HCT116 (cell line): ENCODE results near the gene UQCR11. TPM values are rescaled to one million over a fixed set of nuclear protein-coding genes. Genes with fewer than 3 reads are reported as not detected.

Experiments
- ATAC-seq: fragments of 200-7000 bp; cut with Tn5 transposase; 2 replicates; pipeline ENCODE4 v1.9.1; 2020; ENCODE audit warnings: mild to moderate bottlenecking, moderate library complexity
- BruUV-seq: library from RNA; stranded (reverse); fragments of 400-500 nt; replicated peaks from 2 replicates; lab custom pipeline; 2021; lab: Mats Ljungman, UMichigan
- CTCF ChIA-PET: fragments of 300-600 bp; sonication (Branson Sonifier 250); formaldehyde crosslinking; loops from one replicate; lab custom pipeline; 2021; ENCODE audit warnings: antibody characterized with exemption; lab: Charles Lee
- POLR2A ChIA-PET: fragments of 300-600, 350-600 bp; sonication (Branson Sonifier 250); formaldehyde crosslinking; loops from one replicate; lab custom pipeline; 2021; ENCODE audit warnings: antibody characterized with exemption; lab: Charles Lee
- RAD21 ChIA-PET, 2 experiments: fragments of 300-600 bp; sonication (Branson Sonifier 250); formaldehyde crosslinking; loops; one replicate each; lab custom pipeline; 2023; ENCODE audit warnings: low total read pairs in 2 of 2; ENCODE audit not compliant: uncharacterized antibody in 2 of 2, unreplicated experiment in 2 of 2, low non-redundant PET in 1 of 2; lab: Charles Lee
- DNase-seq: peaks from one replicate; pipeline ENCODE4 v3.0.0-alpha.2; 2010; ENCODE audit warnings: low read depth, low spot score
- H2AFZ ChIP-seq: fragments of 200-600 bp; shearing (Covaris generic), sonication (generic); 2 replicates; pipeline ENCODE4 v1.6.1; 2017; ENCODE audit warnings: low read depth, mixed run types, mixed read lengths, antibody characterized with exemption, low read length; ENCODE audit not compliant: poor library complexity, severe bottlenecking
- H3K27ac ChIP-seq: 2 replicates; pipeline ENCODE4 v1.5.1; 2012; ENCODE audit warnings: low read depth, low read length
- H3K27me3 ChIP-seq: fragments of 200-600 bp; sonication (generic); 2 replicates; pipeline ENCODE4 v1.6.1; 2016; ENCODE audit warnings: mixed run types, low read length, mixed read lengths; ENCODE audit not compliant: insufficient read depth
- H3K36me3 ChIP-seq, 2 experiments: fragments of 200-500 bp in 1 of 2; fragments of 200-600 bp in 1 of 2; sonication (Bioruptor generic) in 1 of 2; sonication (generic) in 1 of 2; 2 replicates each; pipeline versions ENCODE4 v1.5.1 to v1.6.1; 2014 to 2016; ENCODE audit warnings: low read length in 2 of 2, inconsistent platforms in 1 of 2, mixed read lengths in 1 of 2, mixed run types in 1 of 2; ENCODE audit not compliant: insufficient read depth in 2 of 2, control insufficient read depth in 1 of 2
- H3K4me1 ChIP-seq, 2 experiments: fragments of 200-600 bp in 1 of 2; sonication (generic) in 1 of 2; 2 replicates each; pipeline versions ENCODE4 v1.5.1 to v1.6.1; 2012 to 2017; ENCODE audit warnings: low read length in 2 of 2, inconsistent platforms in 1 of 2, mild to moderate bottlenecking in 1 of 2, mixed read lengths in 1 of 2, mixed run types in 1 of 2, moderate library complexity in 1 of 2; ENCODE audit not compliant: insufficient read depth in 2 of 2, control insufficient read depth in 1 of 2
- H3K4me2 ChIP-seq: fragments of 200-600 bp; sonication (generic); 2 replicates; pipeline ENCODE4 v1.6.1; 2017; ENCODE audit warnings: mixed run types, low read length, mixed read lengths
- H3K4me3 ChIP-seq, 2 experiments: fragments of 200-600 bp in 1 of 2; sonication (generic) in 1 of 2; replicated peaks in 1 of 2; 2 replicates each; pipeline ENCODE4 v1.5.1; 2011 to 2016; ENCODE audit warnings: low read length in 2 of 2, control low read depth in 1 of 2, low read depth in 1 of 2, mild to moderate bottlenecking in 1 of 2, mixed read lengths in 1 of 2, mixed run types in 1 of 2
- H3K79me2 ChIP-seq: fragments of 200-600 bp; sonication (generic); 2 replicates; pipeline ENCODE4 v1.6.1; 2017; ENCODE audit warnings: mild to moderate bottlenecking, mixed run types, low read length, moderate library complexity, mixed read lengths; ENCODE audit not compliant: insufficient read depth
- H3K9ac ChIP-seq: fragments of 200-600 bp; sonication (generic); 2 replicates; pipeline ENCODE4 v1.6.1; 2016; ENCODE audit warnings: low read length, mixed read lengths
- H3K9me2 ChIP-seq: fragments of 200-600 bp; sonication (generic), shearing (Covaris generic); 2 replicates; pipeline ENCODE4 v1.6.1; 2017; ENCODE audit warnings: mixed run types, mild to moderate bottlenecking, moderate library complexity; ENCODE audit not compliant: insufficient read depth
- H3K9me3 ChIP-seq, 2 experiments: fragments of 200-500 bp in 1 of 2; fragments of 200-600 bp in 1 of 2; sonication (Bioruptor generic) in 1 of 2; sonication (generic) in 1 of 2; 2 replicates each; pipeline ENCODE4 v1.6.1; 2014 to 2017; ENCODE audit warnings: low read length in 2 of 2, mixed read lengths in 2 of 2, inconsistent platforms in 1 of 2, low read depth in 1 of 2, mild to moderate bottlenecking in 1 of 2, mixed run types in 1 of 2, moderate library complexity in 1 of 2; ENCODE audit not compliant: control insufficient read depth in 1 of 2, insufficient read depth in 1 of 2
- H4K20me1 ChIP-seq: fragments of 200-600 bp; sonication (generic), shearing (Covaris generic); 2 replicates; pipeline ENCODE4 v1.6.1; 2017; ENCODE audit warnings: mixed run types, mild to moderate bottlenecking, moderate library complexity; ENCODE audit not compliant: insufficient read depth
- ATF3 ChIP-seq: IDR thresholded peaks from 2 replicates; pipeline ENCODE4 v1.6.1; 2012
- CBX3 ChIP-seq: IDR thresholded peaks from 2 replicates; pipeline ENCODE4 v1.6.1; 2012; ENCODE audit warnings: low read depth
- CTCF ChIP-seq, 3 experiments: fragments of 200-600 bp in 1 of 3; sonication (generic) in 1 of 3; IDR thresholded peaks in 2 of 3; conservative IDR thresholded peaks in 1 of 3; 2 replicates each; pipeline ENCODE4 v1.5.1; 2012 to 2017; ENCODE audit warnings: low read depth in 2 of 3, low read length in 2 of 3, antibody characterized with exemption in 1 of 3, borderline replicate concordance in 1 of 3, control low read depth in 1 of 3, mild to moderate bottlenecking in 1 of 3, mixed read lengths in 1 of 3, mixed run types in 1 of 3, moderate library complexity in 1 of 3; ENCODE audit not compliant: insufficient read depth in 1 of 3
- ELF1 ChIP-seq: IDR thresholded peaks from 2 replicates; pipeline ENCODE4 v1.6.1; 2012; ENCODE audit warnings: low read depth, borderline replicate concordance
- EZH2 ChIP-seq: fragments of 200-600 bp; sonication (generic); IDR thresholded peaks from 2 replicates; pipeline ENCODE4 v1.6.1; 2017; ENCODE audit warnings: antibody characterized with exemption, mixed run types
- FOSL1 ChIP-seq: IDR thresholded peaks from 2 replicates; pipeline ENCODE4 v1.6.1; 2012; ENCODE audit warnings: low read depth
- JUND ChIP-seq: IDR thresholded peaks from 2 replicates; pipeline ENCODE4 v1.6.1; 2012
- MAX ChIP-seq: IDR thresholded peaks from 2 replicates; pipeline ENCODE4 v1.6.1; 2012
- POLR2A ChIP-seq: IDR thresholded peaks from 2 replicates; pipeline ENCODE4 v1.7.0; 2011; ENCODE audit warnings: borderline replicate concordance; ENCODE audit not compliant: insufficient read depth, insufficient read length; ENCODE audit errors: extremely low read depth
- POLR2AphosphoS5 ChIP-seq: IDR thresholded peaks from 2 replicates; pipeline ENCODE4 v1.6.1; 2011; ENCODE audit warnings: mild to moderate bottlenecking, low read depth, low read length, moderate library complexity
- RAD21 ChIP-seq: IDR thresholded peaks from 2 replicates; pipeline ENCODE4 v1.6.1; 2012; ENCODE audit warnings: low read depth, mild to moderate bottlenecking
- SIN3A ChIP-seq: IDR thresholded peaks from 2 replicates; pipeline ENCODE4 v1.6.1; 2012; ENCODE audit warnings: low read depth
- SRF ChIP-seq: IDR thresholded peaks from 2 replicates; pipeline ENCODE4 v1.6.1; 2012; ENCODE audit warnings: low read depth
- TCF7L2 ChIP-seq: IDR thresholded peaks from 2 replicates; pipeline ENCODE4 v1.7.0; 2011; ENCODE audit warnings: borderline replicate concordance, inconsistent platforms; ENCODE audit not compliant: insufficient read depth, insufficient read length; ENCODE audit errors: extremely low read depth
- ZBTB33 ChIP-seq: IDR thresholded peaks from 2 replicates; pipeline ENCODE4 v1.6.1; 2011; ENCODE audit warnings: mild to moderate bottlenecking, low read length, moderate library complexity; ENCODE audit not compliant: insufficient replicate concordance; ENCODE audit errors: extremely low read depth
- ZFX ChIP-seq: fragments of 450-650 bp; IDR thresholded peaks from 2 replicates; pipeline ENCODE4 v1.6.1; 2017
- intact Hi-C: fragments of 100-400 bp; cut with micrococcal nuclease; formaldehyde crosslinking; loops from 2 replicates; pipeline ENCODE4 v1.10.0; 2022
- total RNA-seq: library from RNA; stranded (reverse); gene quantifications from one replicate; pipeline ENCODE4 v1.2.1, GENCODE V29; 2021; ENCODE audit not compliant: unreplicated experiment

UQCR11 gene
- total RNA-seq, 1 experiment from 2014 or later, result 303 TPM

GRCh38 chr19:1616875-1617274 is 11.6 kb upstream of the UQCR11 start (continued):
- TF ChIP-seq EZH2, result no peak

GRCh38 chr19:1616396-1616795 is 11.1 kb upstream of the UQCR11 start:
- ChIA-PET RAD21 (interaction anchor here in 1 of 2 experiments (0.7 kb wide), 1 partner anchor 29 kb away, joined by 6 read pairs; no protein-coding TSS in a partner anchor), CTCF (no interaction called here), POLR2A (no interaction called here)
- Histone ChIP-seq H3K27me3 (no peaks in the 10 kb centered on the region), H3K9ac (no peak overlapping the region), H3K27ac (no peak overlapping the region), H3K4me3 (no peak overlapping the region), H3K9me3 (no peaks in the 10 kb centered on the region), H3K4me1 (peaks cover 0 to 5% of the 10 kb centered on the region in 2 experiments; a peak in 1 of 4 replicates), H2AFZ (no peak overlapping the region), H3K36me3 (peaks cover 34 to 44% of the 10 kb centered on the region in 2 experiments; a peak in 3 of 4 replicates), H3K9me2 (no peaks in the 10 kb centered on the region), H3K4me2 (no peak overlapping the region), H4K20me1 (no peaks in the 10 kb centered on the region), H3K79me2 (peaks cover 14% of the 10 kb centered on the region; the same call in 1 of the 2 replicates)
- intact Hi-C loops, result no loop called here
- no TSS peak for BruUV-seq
- DNase-seq (no peak), ATAC-seq (no peak)
- TF ChIP-seq CBX3 (no peak), FOSL1 (no peak), MAX (no peak), TCF7L2 (no peak), CTCF (IDR thresholded peaks at IDR 0.05 in 2 of 3, conservative IDR thresholded peaks at IDR 0.05 in 1 of 3; ENCODE audit: borderline replicate concordance in 1 of 3, insufficient read depth in 1 of 3, low read depth in 2 of 3, low read length in 2 of 3) (no peak), POLR2AphosphoS5 (no peak), EZH2 (no peak), RAD21 (no peak), SIN3A (no peak), JUND (no peak), ELF1 (no peak), SRF (no peak), ZFX (no peak), ATF3 (no peak), ZBTB33 (no peak), POLR2A (no peak)
